Coronary artery (tissue), 2 donors: ENCODE results near the gene HOXB8.

Experiments
- DNase-seq: peaks from one replicate; pipeline ENCODE4 v3.0.0-alpha.2; 2017; ENCODE audit warnings: low spot score
- H3K27ac ChIP-seq, 2 donors: fragments of 200-600 bp; sonication (generic); one replicate each; pipeline ENCODE4 v1.5.1; 2016 to 2019
- H3K4me3 ChIP-seq: fragments of 200-600 bp; sonication (generic); 2 replicates; pipeline ENCODE4 v1.5.1; 2016; ENCODE audit warnings: mild to moderate bottlenecking, moderate library complexity
- CTCF ChIP-seq: fragments of 200-600 bp; sonication (generic); IDR thresholded peaks from one replicate; pipeline ENCODE4 v1.5.1; 2019; ENCODE audit warnings: antibody characterized with exemption

HOXB8 gene

GRCh38 chr17:48611213-48611612 lies 3.9 kb downstream of the HOXB8 start:
- TF ChIP-seq CTCF = no peak
- Histone ChIP-seq H3K27ac (peak overlapping the region in 1 of 2 donors; percentile 52), H3K4me3 (peak overlapping the region; percentile 55)
- DNase-seq = no peak

- Histone ChIP-seq H3K4me3 (peak within 1 kb of the TSS; percentile 55), H3K27ac (peak within 1 kb of the TSS in 1 of 2 donors; percentile 52)
- no peak for TF ChIP-seq CTCF
- no peak for DNase-seq
Observed at GRCh38 chr17:48610282-48611211, 4.5 kb downstream of the HOXB8 start, which contains the start of gene HOXB7. TSS of gene HOXB7 (minus strand) at chr17:48611017. CDS start at chr17:48610918, 99 bp downstream.

- peak overlapping the region in 1 of 2 donors; percentile 52 for H3K27ac ChIP-seq
- no peak for DNase-seq
- peak overlapping the region; percentile 55 for H3K4me3 ChIP-seq
- no peak for TF ChIP-seq CTCF
Observed at GRCh38 chr17:48609759-48610281, 5.3 kb downstream of the HOXB8 start.

GRCh38 chr17:48609033-48609432 lies 6.1 kb downstream of the HOXB8 start:
- Histone ChIP-seq H3K4me3 (no peak overlapping the region), H3K27ac (no peak overlapping the region)
- TF ChIP-seq CTCF = no peak
- no peak for DNase-seq

- TF ChIP-seq CTCF = no peak
- Histone ChIP-seq H3K4me3 (no peak overlapping the region), H3K27ac (no peak overlapping the region)
- no peak for DNase-seq
Observed at GRCh38 chr17:48608494-48608834, 6.6 kb downstream of the HOXB8 start.

GRCh38 chr17:48606892-48607614 lies 8.0 kb downstream of the HOXB8 start:
- no peak for DNase-seq
- Histone ChIP-seq H3K4me3 (no peak overlapping the region), H3K27ac (no peak overlapping the region)
- no peak for TF ChIP-seq CTCF
